GM12891 (cell line): ENCODE measurements around the gene EXOC3L2.

Experiments
- PAX5 ChIP-seq: IDR thresholded peaks from 2 replicates; pipeline ENCODE4 v1.6.1; 2011; ENCODE audit warnings: low read length, moderate library complexity, mild to moderate bottlenecking; ENCODE audit not compliant: insufficient read depth, severe bottlenecking
- POLR2A ChIP-seq: IDR thresholded peaks from 2 replicates; pipeline ENCODE4 v1.6.1; 2011; ENCODE audit warnings: low read depth, low read length, control low read depth
- POLR2AphosphoS5 ChIP-seq: IDR thresholded peaks from 2 replicates; pipeline ENCODE4 v1.6.1; 2011; ENCODE audit warnings: low read depth, low read length, control low read depth
- POU2F2 ChIP-seq: IDR thresholded peaks from 2 replicates; pipeline ENCODE4 v1.6.1; 2011; ENCODE audit warnings: low read depth, mild to moderate bottlenecking, control low read depth, low read length, moderate library complexity
- TAF1 ChIP-seq: IDR thresholded peaks from 2 replicates; pipeline ENCODE4 v1.6.1; 2011; ENCODE audit warnings: low read depth, low read length, control low read depth

GRCh38 chr19:45224645-45225044 is 20.6 kb downstream of the EXOC3L2 start:
- no peak for TF ChIP-seq POLR2A
- no peak for TF ChIP-seq POLR2AphosphoS5
- no peak for TF ChIP-seq TAF1
- no peak for TF ChIP-seq PAX5
- TF ChIP-seq POU2F2, result no peak
